ENCODE results near the gene PLA2G1B. TPM values are rescaled to one million over a fixed set of nuclear protein-coding genes. Genes with fewer than 3 reads are reported as not detected.

PLA2G1B gene
- not detected for total RNA-seq

DNA sequence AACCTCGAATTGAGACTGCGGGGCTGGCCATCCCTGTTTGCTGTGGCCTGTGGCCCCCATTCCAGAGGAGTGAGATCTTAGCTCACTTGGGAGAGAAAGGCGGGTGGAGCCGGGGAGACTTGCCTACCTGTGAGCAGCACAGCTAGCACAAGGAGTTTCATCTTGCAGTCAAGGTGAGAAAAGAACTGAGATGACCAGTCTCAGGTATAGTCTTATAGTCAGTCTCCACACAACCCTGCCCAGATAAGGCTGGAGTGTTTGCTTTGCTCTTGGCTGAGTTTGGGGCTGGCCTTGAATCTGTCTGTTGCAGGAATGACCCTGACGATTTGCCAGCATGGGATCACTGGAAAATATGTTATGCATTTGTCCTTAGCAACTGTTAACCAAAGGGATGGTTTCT lies at the start of gene PLA2G1B:
Gene PLA2G1B (minus strand): TSS at position 187 of the 400 bp plus-strand sequence. CDS start 26 bp downstream, at position 161.
- no peaks in the 10 kb centered on the region for H3K36me3 ChIP-seq
- TF ChIP-seq, protein P1, sequence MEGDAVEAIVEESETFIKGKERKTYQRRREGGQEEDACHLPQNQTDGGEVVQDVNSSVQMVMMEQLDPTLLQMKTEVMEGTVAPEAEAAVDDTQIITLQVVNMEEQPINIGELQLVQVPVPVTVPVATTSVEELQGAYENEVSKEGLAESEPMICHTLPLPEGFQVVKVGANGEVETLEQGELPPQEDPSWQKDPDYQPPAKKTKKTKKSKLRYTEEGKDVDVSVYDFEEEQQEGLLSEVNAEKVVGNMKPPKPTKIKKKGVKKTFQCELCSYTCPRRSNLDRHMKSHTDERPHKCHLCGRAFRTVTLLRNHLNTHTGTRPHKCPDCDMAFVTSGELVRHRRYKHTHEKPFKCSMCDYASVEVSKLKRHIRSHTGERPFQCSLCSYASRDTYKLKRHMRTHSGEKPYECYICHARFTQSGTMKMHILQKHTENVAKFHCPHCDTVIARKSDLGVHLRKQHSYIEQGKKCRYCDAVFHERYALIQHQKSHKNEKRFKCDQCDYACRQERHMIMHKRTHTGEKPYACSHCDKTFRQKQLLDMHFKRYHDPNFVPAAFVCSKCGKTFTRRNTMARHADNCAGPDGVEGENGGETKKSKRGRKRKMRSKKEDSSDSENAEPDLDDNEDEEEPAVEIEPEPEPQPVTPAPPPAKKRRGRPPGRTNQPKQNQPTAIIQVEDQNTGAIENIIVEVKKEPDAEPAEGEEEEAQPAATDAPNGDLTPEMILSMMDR (IDR thresholded peaks at IDR 0.05), result no peak
- TF ChIP-seq POLR2A (IDR thresholded peaks at IDR 0.05), result no peak
- no peak within 1 kb of the TSS for H3K27ac ChIP-seq
- no peaks in the 10 kb centered on the region for H3K9me3 ChIP-seq
- peaks cover 0 to 7% (median 0%) of the 10 kb centered on the region in 4 donors for H3K4me1 ChIP-seq
- DNase-seq, result no peak
- H3K27me3 ChIP-seq, result no peaks in the 10 kb centered on the region
- H3K4me3 ChIP-seq, result no peak within 1 kb of the TSS

DNA sequence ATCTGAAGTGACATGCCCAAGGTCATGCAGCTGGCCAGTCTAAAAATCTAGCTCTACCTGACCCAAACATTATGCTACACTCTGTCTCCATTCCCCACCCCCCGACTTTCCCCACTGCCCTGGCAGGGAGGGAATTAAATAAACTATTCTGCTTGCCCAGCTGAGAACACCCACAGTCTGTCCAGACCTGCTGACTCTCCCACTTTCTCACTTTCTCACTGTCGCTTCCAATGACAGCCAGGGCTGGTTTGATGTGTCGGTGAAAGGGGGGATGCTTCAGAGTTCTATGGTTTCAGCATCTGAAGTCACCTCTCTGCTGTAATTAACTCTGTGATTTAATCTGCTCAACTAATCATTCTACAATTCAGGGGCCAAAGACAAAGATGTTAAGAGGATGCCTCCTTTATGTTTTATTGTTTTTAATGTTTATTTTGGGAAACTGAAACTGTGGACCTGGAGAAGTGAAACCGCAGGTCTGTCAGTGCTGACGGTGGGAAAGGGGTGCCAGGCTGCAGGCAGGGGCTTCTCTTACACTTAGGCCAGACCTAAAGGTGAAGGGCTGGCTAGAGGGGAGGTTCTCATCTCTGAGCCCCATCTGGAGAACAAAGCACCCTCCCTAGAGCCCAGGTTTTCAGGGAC lies 49.5 kb upstream of the PLA2G1B start:
- H3K36me3 ChIP-seq, result no peaks in the 10 kb centered on the region
- TF ChIP-seq, protein P1 (IDR thresholded peaks at IDR 0.05), result no peak
- TF ChIP-seq POLR2A (IDR thresholded peaks at IDR 0.05), result no peak
- no peak overlapping the region for H3K4me3 ChIP-seq
- no peak for DNase-seq
- no peaks in the 10 kb centered on the region for H3K27me3 ChIP-seq
- H3K9me3 ChIP-seq, result no peaks in the 10 kb centered on the region
- H3K27ac ChIP-seq, result no peak overlapping the region
- H3K4me1 ChIP-seq, result no peaks in the 10 kb centered on the region

DNA sequence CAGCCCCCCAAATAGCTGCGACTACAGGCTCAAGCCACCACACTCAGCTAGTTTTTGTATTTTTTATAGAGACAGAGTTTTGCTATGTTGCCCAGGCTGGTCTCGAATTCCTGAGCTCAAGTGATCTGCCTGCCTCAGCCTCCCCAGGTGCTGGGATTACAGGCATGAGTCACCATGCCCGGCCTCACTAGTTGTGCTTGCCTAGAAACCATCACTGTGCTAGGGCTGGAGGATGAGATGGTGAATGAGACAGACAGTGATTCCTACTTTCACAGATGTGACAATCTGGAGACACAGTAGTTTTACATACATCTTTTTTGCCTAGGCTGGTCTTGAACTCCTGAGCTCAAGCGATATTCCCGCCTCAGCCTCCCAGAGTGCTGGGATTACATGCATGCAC lies 48.8 kb upstream of the PLA2G1B start:
- TF ChIP-seq, protein P1 (IDR thresholded peaks at IDR 0.05), result no peak
- TF ChIP-seq POLR2A (IDR thresholded peaks at IDR 0.05), result no peak
- Histone ChIP-seq H3K4me1 (no peaks in the 10 kb centered on the region), H3K4me3 (no peak overlapping the region), H3K27ac (no peak overlapping the region), H3K9me3 (no peaks in the 10 kb centered on the region), H3K27me3 (no peaks in the 10 kb centered on the region), H3K36me3 (no peaks in the 10 kb centered on the region)
- DNase-seq, result no peak

DNA sequence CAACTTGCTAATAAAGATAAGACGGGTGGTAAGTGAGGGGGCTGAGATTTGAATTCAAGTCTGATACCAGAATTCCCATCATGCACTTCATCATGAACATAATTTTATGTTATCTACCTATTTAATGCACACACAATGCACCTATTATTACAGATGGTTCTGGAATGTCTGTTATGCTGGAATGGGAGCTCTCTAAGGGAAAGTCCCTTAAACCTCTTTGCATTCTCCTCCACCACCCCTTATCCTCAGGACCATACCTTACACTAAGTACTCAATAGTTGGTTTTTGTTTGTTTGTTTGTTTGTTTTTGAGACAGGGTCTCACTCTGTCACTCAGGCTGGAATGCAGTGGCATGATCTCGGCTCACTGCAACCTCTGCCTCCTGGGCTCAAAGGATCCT lies 48.4 kb upstream of the PLA2G1B start:
- Histone ChIP-seq H3K27me3 (peaks cover 0 to 2% of the 10 kb centered on the region in 2 donors), H3K27ac (no peak overlapping the region), H3K36me3 (no peaks in the 10 kb centered on the region), H3K4me3 (no peak overlapping the region), H3K4me1 (no peaks in the 10 kb centered on the region), H3K9me3 (no peaks in the 10 kb centered on the region)
- DNase-seq, result no peak
- TF ChIP-seq, protein P1 (IDR thresholded peaks at IDR 0.05), result no peak
- TF ChIP-seq POLR2A (IDR thresholded peaks at IDR 0.05), result no peak

DNA sequence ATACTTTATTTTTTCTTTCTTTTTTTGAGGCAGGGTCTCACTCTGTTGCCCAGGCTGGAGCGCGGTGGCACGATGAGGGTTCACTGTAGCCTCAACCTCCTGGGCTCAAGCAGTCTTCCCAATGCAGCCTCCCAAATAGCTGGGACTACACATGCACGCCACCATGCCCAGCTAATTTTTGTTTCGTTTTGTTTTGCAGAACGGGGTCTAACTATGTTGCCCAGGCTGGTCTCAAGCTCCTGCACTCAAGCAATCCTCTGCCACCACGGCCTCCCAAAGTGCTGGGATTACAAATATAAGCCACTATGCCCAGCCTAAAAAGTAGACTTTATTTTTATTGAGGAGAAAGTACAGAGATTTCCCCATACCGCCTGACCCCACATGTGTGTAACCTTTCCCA lies 46.1 kb upstream of the PLA2G1B start:
- no peak for DNase-seq
- Histone ChIP-seq H3K36me3 (no peaks in the 10 kb centered on the region), H3K27ac (no peak overlapping the region), H3K4me1 (peaks cover 0 to 8% (median 3%) of the 10 kb centered on the region in 4 donors), H3K9me3 (no peaks in the 10 kb centered on the region), H3K4me3 (no peak overlapping the region), H3K27me3 (peaks cover 0 to 17% of the 10 kb centered on the region in 2 donors)
- TF ChIP-seq, protein P1 (IDR thresholded peaks at IDR 0.05), result no peak
- no peak for TF ChIP-seq POLR2A (IDR thresholded peaks at IDR 0.05)

Measured in Peyer's patch (tissue), 4 donors.